ENCODE measurements around the gene SLC25A10.

Gene SLC25A10

DNA sequence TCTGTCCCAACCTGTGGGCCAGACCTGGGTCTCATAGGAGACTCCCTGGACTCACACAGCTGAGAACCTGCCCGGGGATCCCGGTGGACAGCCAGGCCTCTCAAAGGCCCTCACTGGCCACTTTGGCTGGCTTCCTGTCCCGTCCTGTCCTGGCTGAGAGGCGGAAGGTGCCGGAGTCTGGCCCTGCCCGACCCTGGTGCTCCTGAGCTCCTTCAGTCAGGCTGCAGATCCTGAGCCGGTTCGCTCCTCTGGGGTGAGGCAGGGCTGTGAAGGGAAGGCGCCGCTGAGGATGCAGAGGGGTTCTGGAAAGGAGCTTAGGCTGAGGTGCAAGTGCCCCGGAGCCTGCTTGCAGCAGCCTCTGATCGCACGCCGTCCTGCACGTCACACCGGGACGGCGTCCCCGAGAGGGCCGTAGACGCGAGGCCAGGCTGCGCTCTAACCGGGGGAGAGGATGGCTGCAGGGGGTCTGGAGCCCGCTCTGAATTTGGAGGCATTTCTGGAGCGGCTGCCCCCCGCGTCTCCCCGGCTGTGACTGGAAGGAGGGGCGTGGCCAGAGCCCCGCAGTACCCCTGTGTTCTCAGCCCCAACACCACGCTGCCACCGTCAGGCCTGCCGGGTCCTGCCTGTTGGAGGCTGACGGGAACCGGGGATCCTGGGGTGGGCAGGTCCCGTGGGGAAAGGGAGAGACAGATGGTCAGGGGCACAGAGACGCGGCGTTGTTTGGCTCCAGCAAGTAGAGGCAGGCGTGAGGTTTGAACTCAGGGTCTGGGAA, 24.1 kb upstream of the SLC25A10 start:
- DNase-seq (ENCODE audit: low read depth, low spot score): no peak

- no peak for DNase-seq (ENCODE audit: low read depth, low spot score)
Observed at GRCh38 chr17:81688616-81689015, 23.5 kb upstream of the SLC25A10 start.

DNA sequence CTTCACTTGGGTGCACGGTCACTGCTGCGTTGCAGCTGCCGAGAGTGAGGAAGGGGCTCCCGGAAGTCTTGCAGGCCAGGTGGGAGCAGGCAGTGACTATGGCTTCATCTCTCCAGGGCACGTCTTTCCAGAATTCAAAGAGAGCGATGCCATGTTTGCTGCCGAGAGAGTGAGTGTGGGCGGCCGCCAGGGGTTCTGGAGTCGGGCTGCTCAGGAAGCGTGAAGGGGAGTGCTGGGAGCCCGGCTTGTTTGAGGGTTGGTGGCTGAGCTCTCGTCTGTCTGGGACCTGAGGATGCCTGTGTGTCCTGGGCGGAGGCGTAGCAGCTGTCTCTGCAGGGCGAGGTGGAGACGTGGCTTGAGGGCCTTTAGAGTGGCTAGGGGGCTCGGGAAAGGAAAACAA, 22.0 kb upstream of the SLC25A10 start:
- no peak for DNase-seq (ENCODE audit: low read depth, low spot score)

GRCh38 chr17:81690549-81690948, 21.5 kb upstream of the SLC25A10 start:
- DNase-seq (ENCODE audit: low read depth, low spot score): no peak

- no peak for DNase-seq (ENCODE audit: low read depth, low spot score)
Observed at GRCh38 chr17:81691196-81691595, 20.9 kb upstream of the SLC25A10 start.

DNA sequence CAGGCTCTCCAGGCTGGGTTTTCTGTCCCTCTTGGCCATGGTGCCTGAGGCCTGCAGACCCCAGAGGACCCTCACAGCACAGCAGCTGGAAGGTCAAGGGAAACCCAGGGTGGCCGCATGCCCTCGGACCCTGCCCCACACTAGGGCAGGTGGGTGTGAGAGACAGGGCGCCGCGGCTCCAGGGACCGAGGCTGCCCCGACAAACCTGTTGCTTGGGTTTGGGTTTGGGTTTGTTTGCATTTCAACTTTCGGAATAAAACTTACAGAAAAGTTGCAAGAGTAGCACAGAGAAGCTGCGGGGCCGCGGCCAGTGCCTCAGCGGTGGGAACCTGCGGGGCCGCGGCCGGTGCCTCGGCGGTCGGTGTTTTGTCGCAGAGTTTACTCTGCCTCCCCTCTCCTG, 20.5 kb upstream of the SLC25A10 start:
- no peak for DNase-seq (ENCODE audit: low read depth, low spot score)

- no peak for DNase-seq (ENCODE audit: low read depth, low spot score)
Observed at GRCh38 chr17:81693509-81694210, 18.4 kb upstream of the SLC25A10 start.

- no peak for DNase-seq (ENCODE audit: low read depth, low spot score)
Observed at GRCh38 chr17:81694810-81695209, 17.3 kb upstream of the SLC25A10 start.

GRCh38 chr17:81695211-81695610, 16.9 kb upstream of the SLC25A10 start:
- no peak for DNase-seq (ENCODE audit: low read depth, low spot score)

DNA sequence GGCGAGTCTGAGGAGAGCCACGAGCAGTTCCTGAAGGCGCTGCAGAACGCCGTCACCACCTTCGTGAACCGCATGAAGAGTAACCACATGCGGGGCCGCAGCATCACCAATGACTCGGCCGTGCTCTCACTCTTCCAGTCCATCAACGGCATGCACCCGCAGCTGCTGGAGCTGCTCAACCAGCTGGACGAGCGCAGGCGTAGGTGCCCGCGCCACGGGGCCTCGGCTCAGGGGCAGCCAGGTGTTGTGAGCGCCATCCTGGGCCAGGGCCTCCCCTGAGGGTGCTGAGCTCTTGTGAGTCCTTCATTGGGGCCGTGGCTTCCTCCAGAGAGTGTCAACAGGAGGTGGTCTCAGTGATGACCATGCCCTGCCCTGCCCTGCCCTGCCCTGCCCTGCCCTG, 16.3 kb upstream of the SLC25A10 start:
- no peak for DNase-seq (ENCODE audit: low read depth, low spot score)

GRCh38 chr17:81696218-81696941, 15.7 kb upstream of the SLC25A10 start:
- DNase-seq (ENCODE audit: low read depth, low spot score): no peak

DNA sequence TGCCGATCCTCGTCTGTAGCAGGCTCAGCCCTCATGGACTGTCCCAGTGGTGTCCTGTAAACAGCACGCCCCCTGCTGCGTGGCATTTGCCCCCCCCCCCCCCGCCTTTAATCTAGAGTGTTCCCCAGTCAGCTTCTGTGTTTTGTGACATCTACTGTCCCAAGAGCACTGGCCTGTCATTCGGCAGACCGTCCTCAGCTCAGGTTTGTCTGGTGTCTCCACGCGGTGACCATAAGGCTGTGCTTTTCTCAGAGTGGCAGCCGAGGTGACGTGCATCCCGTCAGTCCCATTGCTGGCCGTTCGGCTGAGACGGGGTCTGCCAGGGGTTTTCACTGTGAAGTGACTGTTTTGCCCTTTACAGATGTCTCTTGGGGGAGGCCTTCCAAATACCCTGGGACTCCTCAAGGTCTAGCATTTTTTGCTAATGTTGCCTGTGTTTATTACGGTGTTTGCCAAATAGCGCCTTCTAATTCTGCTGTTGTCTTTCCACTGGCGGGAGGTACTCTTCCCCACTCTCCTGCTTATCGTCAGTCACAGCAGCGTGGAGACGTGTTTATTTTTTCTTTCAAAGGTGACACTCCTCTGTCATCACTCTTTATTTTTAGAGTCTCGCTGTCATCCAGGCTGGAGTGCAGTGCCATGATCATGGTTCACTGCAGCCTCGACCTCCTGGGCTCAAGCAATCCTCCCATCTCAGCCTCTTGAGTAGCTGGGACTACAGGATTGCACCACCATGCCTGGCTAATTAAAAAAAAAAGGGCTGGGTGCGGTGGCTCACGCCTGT, 14.6 kb upstream of the SLC25A10 start:
- no peak for DNase-seq (ENCODE audit: low read depth, low spot score)

GRCh38 chr17:81700353-81701287, 11.5 kb upstream of the SLC25A10 start:
- DNase-seq (ENCODE audit: low read depth, low spot score): no peak

DNA sequence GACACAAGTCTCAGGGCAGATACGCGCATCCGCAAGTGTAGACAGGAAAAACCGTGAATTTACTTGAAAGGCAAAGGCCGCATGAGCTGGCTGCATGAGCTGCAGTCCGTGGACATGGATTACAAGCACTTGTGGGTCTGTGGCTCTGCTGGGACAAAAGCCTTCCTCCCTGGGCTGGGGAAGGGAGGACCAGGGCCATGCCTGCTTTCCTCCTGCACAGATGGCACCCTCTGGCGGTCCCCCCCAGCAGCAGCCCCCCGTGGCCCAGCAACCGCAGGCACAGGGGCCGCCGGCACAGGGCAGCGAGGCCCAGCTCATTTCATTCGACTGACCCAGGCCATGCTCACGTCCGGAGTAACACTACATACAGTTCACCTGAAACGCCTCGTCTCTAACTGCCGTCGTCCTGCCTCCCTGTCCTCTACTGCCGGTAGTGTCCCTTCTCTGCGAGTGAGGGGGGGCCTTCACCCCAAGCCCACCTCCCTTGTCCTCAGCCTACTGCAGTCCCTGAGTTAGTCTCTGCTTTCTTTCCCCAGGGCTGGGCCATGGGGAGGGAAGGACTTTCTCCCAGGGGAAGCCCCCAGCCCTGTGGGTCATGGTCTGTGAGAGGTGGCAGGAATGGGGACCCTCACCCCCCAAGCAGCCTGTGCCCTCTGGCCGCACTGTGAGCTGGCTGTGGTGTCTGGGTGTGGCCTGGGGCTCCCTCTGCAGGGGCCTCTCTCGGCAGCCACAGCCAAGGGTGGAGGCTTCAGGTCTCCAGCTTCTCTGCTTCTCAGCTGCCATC, 10.6 kb upstream of the SLC25A10 start:
- DNase-seq (ENCODE audit: low read depth, low spot score): no peak

- peak; percentile 98 for DNase-seq (ENCODE audit: low read depth, low spot score)
Observed at GRCh38 chr17:81702934-81703746, 8.9 kb upstream of the SLC25A10 start, which contains the start of gene MRPL12. MRPL12 (plus strand) TSS chr17:81703367; CDS start chr17:81703502, 135 bp downstream.

- no peak for DNase-seq (ENCODE audit: low read depth, low spot score)
Observed at GRCh38 chr17:81703747-81704654, 8.1 kb upstream of the SLC25A10 start.

DNA sequence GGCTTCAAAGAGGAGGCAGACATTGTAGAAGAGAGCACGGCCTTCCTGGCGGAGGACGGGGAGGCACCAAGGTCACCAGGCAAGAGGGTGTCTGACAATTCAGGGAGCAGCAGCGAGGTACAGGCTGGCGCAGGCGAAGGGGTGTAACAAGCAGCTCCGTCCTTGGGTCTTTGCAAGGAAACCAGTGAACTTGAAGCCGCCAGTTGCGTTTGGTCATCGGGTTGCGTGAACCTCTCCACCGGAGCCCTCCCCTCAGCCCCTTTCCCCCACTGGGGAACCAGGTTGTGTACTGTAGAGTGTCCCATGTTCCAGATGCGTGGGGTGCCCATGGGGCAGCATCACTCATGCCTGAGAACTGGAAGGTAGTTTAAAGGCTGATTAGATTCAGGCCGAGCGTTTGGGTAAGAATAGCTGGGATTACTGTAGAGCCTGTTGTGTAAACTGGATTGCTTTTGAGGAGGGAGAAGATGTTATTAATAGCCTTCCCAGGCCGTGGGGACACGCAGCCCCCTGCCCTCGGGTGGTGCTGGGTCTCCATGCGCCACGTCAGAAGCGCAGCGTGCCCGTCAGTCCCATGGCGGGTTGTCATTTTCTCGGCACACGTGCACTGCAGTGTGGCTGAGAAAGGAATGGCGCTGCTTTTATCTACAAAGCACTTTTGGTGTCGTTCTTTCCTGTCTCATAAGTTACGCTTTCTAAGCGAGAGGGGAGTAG, 6.4 kb upstream of the SLC25A10 start:
- DNase-seq (ENCODE audit: low read depth, low spot score): no peak
